Brain microvascular endothelial cell (primary cell): ENCODE measurements around the gene ZNF793.

Source experiments
- DNase-seq: peaks from one replicate; pipeline ENCODE4 v3.0.0-alpha.2; 2020
- H3K27ac ChIP-seq: fragments of 250-450 bp; sonication (Bioruptor Pico); 2 replicates; pipeline ENCODE4 v1.5.1; 2020; ENCODE audit warnings: mild to moderate bottlenecking, moderate library complexity
- H3K27me3 ChIP-seq: fragments of 250-450 bp; sonication (Bioruptor Pico); replicated peaks from 2 replicates; pipeline ENCODE4 v1.5.1; 2020; ENCODE audit warnings: mild to moderate bottlenecking
- H3K36me3 ChIP-seq: fragments of 250-450 bp; sonication (Bioruptor Pico); replicated peaks from 2 replicates; pipeline ENCODE4 v1.5.1; 2020; ENCODE audit warnings: mild to moderate bottlenecking
- H3K4me3 ChIP-seq: 2 replicates; pipeline ENCODE4 v1.5.1; 2011; ENCODE audit warnings: low read depth, mild to moderate bottlenecking, control low read depth, low read length, moderate library complexity
- in situ Hi-C: cut with HindIII; loops from 2 replicates; pipeline ENCODE4 v1.10.0; 2017; ENCODE audit warnings: low sequenced_read_pairs, low pct_ligation_motif_present
- TF ChIP-seq, protein P1 (sequence below): IDR thresholded peaks from 2 replicates; pipeline ENCODE4 v1.5.1; 2011; ENCODE audit warnings: low read depth, mild to moderate bottlenecking, moderate library complexity, low read length, control low read depth, inconsistent platforms; ENCODE audit errors: missing control alignments

Gene ZNF793

DNA sequence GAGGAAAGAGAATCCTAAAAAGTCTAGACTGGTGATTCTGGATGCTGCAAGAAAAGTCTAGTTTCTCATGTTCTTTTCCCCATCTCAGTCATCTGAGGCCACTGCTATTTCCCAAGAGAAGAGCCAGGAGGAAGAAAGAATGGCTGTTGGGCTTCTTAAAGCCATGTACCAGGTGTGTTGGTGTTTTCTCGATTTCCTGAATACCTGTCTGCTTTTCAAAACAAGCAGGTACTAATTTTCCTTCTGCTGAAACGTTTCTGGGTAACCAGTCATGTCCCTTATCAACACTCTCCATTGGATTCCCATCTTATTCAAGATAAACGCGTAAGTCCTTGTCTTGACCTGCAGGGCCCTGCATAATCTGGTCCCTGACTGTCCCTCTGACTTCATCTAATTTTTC lies 36.5 kb upstream of the ZNF793 start:
- Histone ChIP-seq H3K27me3 (no peaks in the 10 kb centered on the region), H3K27ac (no peak overlapping the region), H3K36me3 (peaks cover 4% of the 10 kb centered on the region), H3K4me3 (peak overlapping the region; percentile 99)
- DNase-seq, result no peak
- TF ChIP-seq, protein P1, sequence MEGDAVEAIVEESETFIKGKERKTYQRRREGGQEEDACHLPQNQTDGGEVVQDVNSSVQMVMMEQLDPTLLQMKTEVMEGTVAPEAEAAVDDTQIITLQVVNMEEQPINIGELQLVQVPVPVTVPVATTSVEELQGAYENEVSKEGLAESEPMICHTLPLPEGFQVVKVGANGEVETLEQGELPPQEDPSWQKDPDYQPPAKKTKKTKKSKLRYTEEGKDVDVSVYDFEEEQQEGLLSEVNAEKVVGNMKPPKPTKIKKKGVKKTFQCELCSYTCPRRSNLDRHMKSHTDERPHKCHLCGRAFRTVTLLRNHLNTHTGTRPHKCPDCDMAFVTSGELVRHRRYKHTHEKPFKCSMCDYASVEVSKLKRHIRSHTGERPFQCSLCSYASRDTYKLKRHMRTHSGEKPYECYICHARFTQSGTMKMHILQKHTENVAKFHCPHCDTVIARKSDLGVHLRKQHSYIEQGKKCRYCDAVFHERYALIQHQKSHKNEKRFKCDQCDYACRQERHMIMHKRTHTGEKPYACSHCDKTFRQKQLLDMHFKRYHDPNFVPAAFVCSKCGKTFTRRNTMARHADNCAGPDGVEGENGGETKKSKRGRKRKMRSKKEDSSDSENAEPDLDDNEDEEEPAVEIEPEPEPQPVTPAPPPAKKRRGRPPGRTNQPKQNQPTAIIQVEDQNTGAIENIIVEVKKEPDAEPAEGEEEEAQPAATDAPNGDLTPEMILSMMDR, result no peak
- in situ Hi-C loops, result no loop called here

DNA sequence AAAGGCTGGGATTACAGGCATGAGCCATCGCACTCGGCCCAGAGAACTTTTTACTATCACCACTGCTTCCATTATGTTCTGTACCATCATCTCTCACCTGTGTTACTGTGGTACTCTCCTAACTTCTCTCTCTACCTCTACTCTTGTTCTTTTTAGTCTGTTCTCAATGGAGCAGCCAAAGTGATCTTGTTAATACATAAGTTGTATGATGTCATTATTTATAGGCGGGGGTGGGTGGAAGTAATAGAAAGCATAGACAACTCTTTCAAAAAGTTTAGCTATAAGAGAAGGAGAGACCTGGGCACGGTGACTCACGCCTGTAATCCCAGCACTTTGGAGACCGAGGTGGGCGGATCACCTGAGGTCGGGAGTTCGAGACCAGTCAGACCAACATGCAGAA lies 34.6 kb upstream of the ZNF793 start:
- in situ Hi-C loops, result no loop called here
- DNase-seq, result no peak
- H3K27me3 ChIP-seq, result no peaks in the 10 kb centered on the region
- TF ChIP-seq, protein P1, result no peak
- H3K4me3 ChIP-seq, result no peak overlapping the region
- H3K36me3 ChIP-seq, result peaks cover 20% of the 10 kb centered on the region
- no peak overlapping the region for H3K27ac ChIP-seq

DNA sequence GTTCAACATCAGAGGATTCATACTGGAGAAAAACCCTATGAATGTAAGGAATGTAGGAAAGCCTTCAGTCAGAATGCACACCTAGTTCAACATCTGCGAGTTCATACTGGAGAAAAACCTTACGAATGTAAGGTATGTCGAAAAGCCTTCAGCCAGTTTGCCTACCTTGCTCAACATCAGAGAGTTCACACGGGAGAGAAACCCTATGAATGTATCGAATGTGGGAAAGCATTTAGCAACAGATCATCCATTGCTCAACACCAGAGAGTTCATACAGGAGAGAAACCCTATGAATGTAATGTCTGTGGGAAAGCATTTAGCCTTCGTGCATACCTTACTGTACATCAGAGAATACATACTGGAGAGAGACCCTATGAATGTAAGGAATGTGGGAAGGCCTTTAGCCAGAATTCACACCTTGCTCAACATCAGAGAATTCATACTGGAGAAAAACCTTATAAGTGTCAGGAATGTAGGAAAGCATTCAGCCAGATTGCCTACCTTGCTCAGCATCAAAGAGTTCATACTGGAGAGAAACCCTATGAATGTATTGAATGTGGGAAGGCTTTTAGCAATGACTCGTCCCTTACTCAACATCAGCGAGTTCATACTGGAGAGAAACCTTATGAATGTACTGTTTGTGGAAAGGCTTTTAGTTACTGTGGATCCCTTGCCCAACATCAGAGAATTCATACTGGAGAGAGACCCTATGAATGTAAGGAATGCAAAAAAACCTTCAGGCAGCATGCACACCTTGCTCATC lies 22.2 kb upstream of the ZNF793 start:
- Histone ChIP-seq H3K27ac (no peak overlapping the region), H3K27me3 (no peaks in the 10 kb centered on the region), H3K4me3 (no peak overlapping the region), H3K36me3 (peaks cover 21% of the 10 kb centered on the region)
- no peak for DNase-seq
- TF ChIP-seq, protein P1, result no peak
- in situ Hi-C loops, result no loop called here

DNA sequence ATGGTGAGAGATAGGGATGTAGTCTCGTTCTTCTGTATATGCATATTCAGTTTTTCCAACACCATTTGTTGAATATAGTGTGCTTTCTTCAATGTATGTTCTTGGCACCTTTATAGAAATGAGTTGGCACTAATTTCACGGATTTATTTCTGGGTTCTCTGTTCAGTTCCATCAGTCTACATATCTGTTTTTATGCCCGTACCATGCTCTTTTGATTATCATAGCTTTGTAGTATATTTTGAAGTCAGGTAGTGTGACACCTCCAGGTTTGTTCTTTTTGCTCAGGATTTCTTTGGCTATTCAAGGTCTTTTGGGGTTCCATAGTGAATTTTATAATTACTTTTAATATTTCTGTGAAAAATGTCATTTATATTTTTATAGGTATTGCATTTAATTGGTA lies 14.5 kb upstream of the ZNF793 start:
- Histone ChIP-seq H3K27me3 (no peaks in the 10 kb centered on the region), H3K36me3 (no peaks in the 10 kb centered on the region), H3K4me3 (no peak overlapping the region), H3K27ac (no peak overlapping the region)
- in situ Hi-C loops, result no loop called here
- TF ChIP-seq, protein P1, result no peak
- no peak for DNase-seq

DNA sequence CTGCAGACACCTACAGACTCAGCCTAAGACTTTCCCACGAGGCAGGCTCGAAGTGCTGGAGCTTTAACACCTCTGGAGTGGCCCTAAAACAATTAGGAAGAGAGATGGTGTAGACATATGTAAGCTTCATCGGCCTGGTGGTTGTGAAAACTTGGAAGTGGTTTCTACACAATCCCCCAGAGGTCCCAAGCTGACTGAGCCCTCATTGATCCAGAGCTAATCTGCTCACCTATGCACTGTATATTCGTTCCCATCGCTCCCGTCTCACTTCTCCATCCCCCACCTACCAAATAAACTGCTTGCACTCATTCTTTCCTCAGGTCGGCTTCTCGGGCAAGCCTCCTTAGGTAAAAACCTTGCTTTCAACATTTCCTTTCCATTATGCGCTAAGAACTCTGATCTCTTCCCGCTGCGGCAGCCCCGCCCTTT lies 767 bp upstream of the ZNF793 start:
- Histone ChIP-seq H3K27me3 (no peaks in the 10 kb centered on the region), H3K4me3 (peak overlapping the region; percentile 72), H3K27ac (peak overlapping the region; percentile 36), H3K36me3 (no peaks in the 10 kb centered on the region)
- TF ChIP-seq, protein P1, result no peak
- in situ Hi-C loops, result no loop called here
- no peak for DNase-seq

DNA sequence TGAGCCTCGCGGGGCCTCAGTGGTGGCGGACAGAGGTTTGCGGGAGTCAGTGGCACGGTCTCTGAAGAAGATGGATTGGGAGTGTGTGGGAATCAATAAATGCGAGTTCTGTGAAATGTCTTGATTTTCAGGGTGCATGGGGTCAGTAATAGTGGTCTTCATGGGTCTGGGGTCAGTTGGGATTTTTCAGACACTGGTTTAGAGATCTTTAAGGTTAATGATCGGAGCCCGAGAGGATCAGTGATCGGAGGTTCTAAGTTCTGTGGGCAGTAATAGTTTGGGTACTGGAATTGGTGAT lies 377 bp downstream of the ZNF793 start:
- Histone ChIP-seq H3K27ac (no peak overlapping the region), H3K27me3 (no peaks in the 10 kb centered on the region), H3K4me3 (peak overlapping the region; percentile 72), H3K36me3 (no peaks in the 10 kb centered on the region)
- no peak for DNase-seq
- TF ChIP-seq, protein P1, result no peak
- in situ Hi-C loops, result no loop called here
